Esophagus (tissue), 2 donors: ENCODE measurements around the gene BSND. TPM values are rescaled to one million over a fixed set of nuclear protein-coding genes. Genes with fewer than 3 reads are reported as not detected.

ENCODE experiments used
- polyA plus RNA-seq, 2 donors: library from polyadenylated mRNA; stranded (reverse); fragments of 200-250 nt; gene quantifications; one replicate each; pipeline ENCODE4 v1.2.3, GENCODE V29; 2013
- donor health status: healthy with polysubstance abuse.
- donor health status: Bipolar disorder and iron deficiency.

Gene BSND
- polyA plus RNA-seq, 2 donors: not detected

Other genes with a start within 250 kb of the BSND start
- 1 to 10 TPM; 1.5 to 2.5 TPM for gene PARS2, start 234.4 kb upstream of the BSND start, polyA plus RNA-seq
- 10 to 100 TPM; 83.5 to 92.9 TPM for gene TTC22, start 197.6 kb upstream of the BSND start, polyA plus RNA-seq
- gene DHCR24, start 111.7 kb upstream of the BSND start, polyA plus RNA-seq: 100 to 1,000 TPM; 121 to 196 TPM
- gene TMEM61, start 18.3 kb upstream of the BSND start, polyA plus RNA-seq: 1 to 10 TPM in 1 of 2 donors, under 1 TPM in 1; 0.84 to 1.2 TPM
- gene PCSK9, start 40.6 kb downstream of the BSND start, polyA plus RNA-seq: 1 to 10 TPM; 5.1 to 5.3 TPM
- gene USP24, start 216.4 kb downstream of the BSND start, polyA plus RNA-seq: 1 to 10 TPM; 7.4 to 7.6 TPM